T-helper 1 cell treated with Interleukin-12 subunit alpha and Interleukin-12 subunit beta and Interleukin-4 antibody, amounts not matched to agents 30 ng/mL and 1 ng/mL, for 36 hours (primary cell): Measurements from ENCODE around the gene KRTAP5-7. TPM values are rescaled to one million over a fixed set of nuclear protein-coding genes. Genes with fewer than 3 reads are reported as not detected.
"Not testable (repeated sequence)": the region's sequence is repeated elsewhere in the genome, so short reads cannot be mapped to it uniquely, and the experiment has no call there.

ENCODE experiments used
- intact Hi-C: fragments of 100-400 bp; cut with micrococcal nuclease; formaldehyde crosslinking; loops from one replicate; pipeline ENCODE4 v1.15.1; 2024
- total RNA-seq: library from RNA; stranded (reverse); gene quantifications from 2 replicates; pipeline ENCODE4 v1.2.3, GENCODE V29; 2022

The KRTAP5-7 gene
- total RNA-seq, result 0.34 TPM in 1 of 2 replicates, not detected in the other

- intact Hi-C loops, result not testable (repeated sequence)
These were observed at the start of gene KRTAP5-7 for GRCh38 chr11:71526796-71527575. TSS of gene KRTAP5-7 (plus strand) at chr11:71527267. CDS start at chr11:71527301, 34 bp downstream.

GRCh38 chr11:71477641-71478527 lies 49.2 kb upstream of the KRTAP5-7 start:
- intact Hi-C loops, result no loop called here

- intact Hi-C loops, result no loop called here
These were observed 48.6 kb upstream of the KRTAP5-7 start for GRCh38 chr11:71478528-71478840.

GRCh38 chr11:71481101-71481960 lies 45.7 kb upstream of the KRTAP5-7 start:
- intact Hi-C loops, result no loop called here

DNA sequence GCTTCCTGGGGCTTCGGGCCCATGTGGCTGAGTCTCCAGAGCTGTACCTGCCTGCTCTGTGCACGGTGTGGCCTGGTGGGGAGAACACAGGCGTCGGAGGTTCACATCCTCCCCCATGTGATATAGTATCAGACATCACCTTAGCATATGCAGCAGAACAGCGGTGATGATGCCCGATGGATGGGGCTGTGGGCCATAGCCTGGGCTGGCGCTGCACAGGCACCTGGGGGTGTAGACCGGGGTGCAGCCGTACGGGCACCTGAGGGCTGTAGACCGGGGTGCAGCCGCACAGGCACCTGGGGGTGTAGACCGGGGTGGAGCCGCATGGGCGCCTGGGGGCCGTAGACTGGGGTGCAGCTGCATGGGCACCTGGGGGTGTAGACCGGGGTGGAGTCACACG lies 44.9 kb upstream of the KRTAP5-7 start:
- intact Hi-C loops, result no loop called here

DNA sequence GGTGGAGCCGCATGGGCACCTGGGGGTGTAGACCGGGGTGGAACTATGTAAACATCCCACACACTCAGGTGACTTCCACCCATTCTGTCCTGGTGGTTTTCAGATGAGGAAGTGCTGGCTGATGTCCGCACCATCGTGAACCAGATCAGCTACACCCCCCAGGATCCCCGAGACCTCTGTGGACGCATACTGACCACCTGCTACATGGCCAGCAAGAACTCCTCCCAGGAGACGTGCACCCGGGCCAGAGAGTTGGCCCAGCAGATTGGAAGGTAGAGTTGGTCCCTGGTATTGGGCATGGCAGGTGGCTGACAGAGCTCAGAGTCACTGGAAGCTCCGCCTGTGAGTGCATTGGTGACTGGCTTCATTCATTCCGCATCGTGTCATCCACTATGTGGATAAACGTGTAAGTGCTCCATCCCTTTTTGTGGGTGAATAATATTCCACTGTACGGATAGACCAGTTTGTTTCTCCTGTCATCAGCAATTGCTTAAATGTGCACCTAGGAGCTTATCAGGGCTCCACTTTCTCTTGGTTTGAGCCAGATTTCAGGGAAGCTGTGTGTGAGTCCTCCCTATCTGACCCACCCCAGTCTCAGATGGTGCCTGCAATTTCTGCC lies 44.2 kb upstream of the KRTAP5-7 start:
- intact Hi-C loops, result no loop called here

DNA sequence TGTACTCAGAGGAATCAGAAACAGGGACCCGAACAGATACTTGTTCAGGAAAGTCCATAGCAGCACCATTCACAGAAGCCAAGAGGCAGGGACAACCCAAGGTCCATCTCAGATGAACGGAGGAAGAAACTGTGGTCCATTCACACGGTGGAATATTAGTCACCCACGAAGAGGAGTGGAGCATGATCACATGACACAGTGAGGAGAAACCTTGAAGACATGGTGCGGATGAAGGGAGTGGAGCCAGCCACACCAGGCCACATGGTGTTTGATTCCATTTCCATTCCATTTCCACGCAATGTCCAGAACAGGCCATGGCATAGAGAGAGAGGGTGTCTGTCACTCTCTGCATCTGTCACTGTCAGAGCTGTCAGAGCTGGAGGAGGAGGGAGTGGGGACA lies 43.4 kb upstream of the KRTAP5-7 start:
- intact Hi-C loops, result no loop called here

- intact Hi-C loops, result no loop called here
These were observed 42.6 kb upstream of the KRTAP5-7 start for GRCh38 chr11:71484248-71485062.

GRCh38 chr11:71485063-71485399 lies 42.0 kb upstream of the KRTAP5-7 start:
- intact Hi-C loops, result no loop called here

DNA sequence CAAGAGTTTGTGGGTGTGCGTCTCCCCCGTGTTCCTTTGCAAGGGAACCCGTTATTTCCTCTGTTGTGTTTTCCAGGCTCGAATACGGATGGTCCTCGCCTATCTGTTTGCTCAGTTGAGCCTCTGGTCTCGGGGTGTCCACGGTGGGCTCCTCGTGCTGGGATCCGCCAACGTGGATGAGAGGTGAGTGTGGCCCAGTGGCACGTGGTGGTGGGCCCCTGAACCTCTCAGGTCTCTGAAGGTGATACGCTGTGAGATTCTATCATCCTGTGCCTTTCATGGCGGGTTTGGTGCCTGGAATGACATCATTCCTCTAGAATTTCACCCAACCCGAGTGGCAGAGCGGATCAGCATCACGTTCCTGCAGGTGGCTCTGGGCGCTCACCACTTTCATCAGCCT lies 41.6 kb upstream of the KRTAP5-7 start:
- intact Hi-C loops, result no loop called here

GRCh38 chr11:71486320-71486719 lies 40.7 kb upstream of the KRTAP5-7 start:
- intact Hi-C loops, result no loop called here

DNA sequence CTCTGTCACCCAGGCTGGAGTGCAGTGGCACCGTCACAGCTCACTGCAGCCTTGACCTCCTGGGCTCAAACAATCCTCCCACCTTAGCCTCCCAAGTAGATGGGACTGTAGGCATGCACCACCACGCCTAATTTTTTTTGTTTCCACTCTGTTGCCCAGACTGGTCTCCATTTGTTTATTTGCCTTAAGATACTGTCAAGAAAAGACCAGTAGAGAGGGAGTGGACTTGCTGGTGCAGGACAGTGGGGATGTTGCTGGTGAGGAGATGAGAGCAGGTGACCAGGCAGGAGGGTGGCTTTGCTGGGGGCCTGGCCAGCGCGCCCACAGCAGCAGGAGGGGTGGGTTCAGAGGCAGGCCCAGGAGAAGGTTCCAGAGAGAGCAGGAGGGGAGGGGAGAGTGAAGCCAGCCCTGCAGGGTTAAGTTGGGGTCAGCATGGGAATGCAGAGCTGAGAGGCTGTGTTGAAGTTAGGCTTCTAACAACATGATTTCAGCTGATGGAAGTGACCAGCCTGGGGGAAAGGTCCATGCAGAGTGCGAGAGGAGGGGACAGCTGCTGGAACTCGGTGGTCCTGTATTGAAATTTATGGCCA lies 38.3 kb upstream of the KRTAP5-7 start:
- intact Hi-C loops, result loop anchor here (1.0 kb wide), 1 partner anchor 34 kb away; no protein-coding TSS in a partner anchor

DNA sequence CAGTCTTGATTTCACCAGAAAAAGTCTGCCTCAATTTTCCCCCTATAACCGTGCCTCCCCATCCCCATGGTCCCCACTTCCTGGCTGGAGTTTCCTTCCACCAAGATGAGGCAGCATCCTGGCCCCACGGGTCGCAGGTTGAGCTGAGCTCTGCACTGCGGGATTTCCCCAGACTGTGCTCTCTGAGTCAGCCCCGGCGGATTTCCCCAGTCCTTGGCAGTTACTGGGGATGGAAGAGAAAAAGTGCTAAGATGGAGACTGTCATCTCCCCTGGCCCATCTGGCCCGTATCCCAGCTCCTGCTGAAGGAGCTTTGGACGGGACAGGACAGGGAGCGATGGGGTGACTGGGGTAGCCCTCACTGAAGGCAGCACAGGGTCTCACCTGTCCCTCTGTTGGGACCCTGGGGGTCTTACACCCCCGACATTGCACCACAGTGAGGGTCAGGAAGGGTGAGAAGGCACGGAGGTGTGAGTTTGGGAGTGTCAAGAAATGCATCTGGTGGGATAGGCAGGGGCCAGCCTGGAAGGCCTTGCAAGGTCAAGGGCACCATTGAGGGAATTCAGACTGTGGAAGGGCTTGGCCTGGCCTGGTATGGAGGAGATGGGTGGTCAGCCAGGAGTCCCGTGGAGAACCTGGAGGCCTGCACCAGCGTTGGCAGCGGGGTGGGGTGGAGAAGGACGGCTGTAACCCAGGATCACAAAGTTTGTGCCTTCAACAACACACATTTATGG lies 37.6 kb upstream of the KRTAP5-7 start:
- intact Hi-C loops, result loop anchor here (1.0 kb wide), 1 partner anchor 35 kb away; no protein-coding TSS in a partner anchor

GRCh38 chr11:71490044-71490730 lies 36.9 kb upstream of the KRTAP5-7 start:
- intact Hi-C loops, result no loop called here

GRCh38 chr11:71490731-71491390 lies 36.2 kb upstream of the KRTAP5-7 start:
- intact Hi-C loops, result no loop called here

GRCh38 chr11:71491531-71491930 lies 35.5 kb upstream of the KRTAP5-7 start:
- intact Hi-C loops, result no loop called here

GRCh38 chr11:71491940-71492339 lies 35.1 kb upstream of the KRTAP5-7 start:
- intact Hi-C loops, result no loop called here
